DLD1 (cell line): ENCODE measurements around the gene FKBP1B.
"Not testable (repeated sequence)": the region's sequence is repeated elsewhere in the genome, so short reads cannot be mapped to it uniquely, and the experiment has no call there.

Experiments used
- in situ Hi-C: cut with HindIII; loops from 2 replicates; pipeline ENCODE4 v1.10.0; 2017; ENCODE audit warnings: low sequenced_read_pairs

FKBP1B gene

GRCh38 chr2:24093270-24093669 lies 43.7 kb downstream of the FKBP1B start:
- in situ Hi-C loops = not testable (repeated sequence)

- in situ Hi-C loops = not testable (repeated sequence)
These were observed 45.7 kb downstream of the FKBP1B start for GRCh38 chr2:24095171-24095677.

GRCh38 chr2:24100732-24101131 lies 51.2 kb downstream of the FKBP1B start:
- in situ Hi-C loops = not testable (repeated sequence)

GRCh38 chr2:24101992-24102391 lies 52.5 kb downstream of the FKBP1B start:
- in situ Hi-C loops = no loop called here

- in situ Hi-C loops = no loop called here
These were observed 53.1 kb downstream of the FKBP1B start for GRCh38 chr2:24102677-24103076.

GRCh38 chr2:24104110-24104650 lies 54.6 kb downstream of the FKBP1B start:
- in situ Hi-C loops = no loop called here

GRCh38 chr2:24104906-24105305 lies 55.4 kb downstream of the FKBP1B start:
- in situ Hi-C loops = no loop called here

GRCh38 chr2:24105816-24106215 lies 56.3 kb downstream of the FKBP1B start:
- in situ Hi-C loops = no loop called here

GRCh38 chr2:24106786-24107185 lies 57.2 kb downstream of the FKBP1B start:
- in situ Hi-C loops = no loop called here

- in situ Hi-C loops = no loop called here
These were observed 57.8 kb downstream of the FKBP1B start for GRCh38 chr2:24107336-24107735.

- in situ Hi-C loops = not testable (repeated sequence)
These were observed 59.9 kb downstream of the FKBP1B start for GRCh38 chr2:24109431-24109830.

- in situ Hi-C loops = no loop called here
These were observed 61.2 kb downstream of the FKBP1B start for GRCh38 chr2:24110660-24111303.

GRCh38 chr2:24111407-24111901 lies 61.9 kb downstream of the FKBP1B start:
- in situ Hi-C loops = no loop called here
